Bone marrow (tissue), 2 donors: ENCODE measurements around the gene SIM1.
"Not testable (repeated sequence)": the region's sequence is repeated elsewhere in the genome, so short reads cannot be mapped to it uniquely, and the experiment has no call there.

Experiments
- DNase-seq, 2 donors: peaks; one replicate each; lab custom pipeline; 2025; lab: John Stamatoyannopoulos, UW

Gene SIM1

GRCh38 chr6:100426744-100427338 is 37.9 kb downstream of the SIM1 start:
- no peak for DNase-seq

GRCh38 chr6:100426241-100426640 is 38.5 kb downstream of the SIM1 start:
- no peak for DNase-seq

GRCh38 chr6:100420711-100421110 is 44.0 kb downstream of the SIM1 start:
- DNase-seq: no peak

DNA sequence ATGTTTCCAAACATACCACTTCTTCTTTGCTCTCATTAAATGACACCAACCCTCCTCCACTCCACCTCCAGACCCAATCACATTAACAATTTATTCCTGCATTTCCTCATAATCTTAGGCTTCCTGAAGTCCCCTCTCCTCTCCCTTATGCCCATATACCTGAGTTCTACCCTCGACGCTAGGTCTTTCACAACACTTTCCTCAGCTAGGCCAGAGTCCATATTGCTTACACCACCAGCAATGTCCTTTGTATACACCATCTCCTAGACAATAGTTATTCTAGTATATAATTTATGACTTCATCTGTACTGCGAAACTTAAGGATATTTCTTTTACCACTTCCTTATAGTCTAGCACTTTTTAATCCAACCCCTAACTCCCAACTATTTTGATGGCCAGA is 47.7 kb downstream of the SIM1 start:
- no peak for DNase-seq

GRCh38 chr6:100415768-100416167 is 49.0 kb downstream of the SIM1 start:
- DNase-seq: no peak

DNA sequence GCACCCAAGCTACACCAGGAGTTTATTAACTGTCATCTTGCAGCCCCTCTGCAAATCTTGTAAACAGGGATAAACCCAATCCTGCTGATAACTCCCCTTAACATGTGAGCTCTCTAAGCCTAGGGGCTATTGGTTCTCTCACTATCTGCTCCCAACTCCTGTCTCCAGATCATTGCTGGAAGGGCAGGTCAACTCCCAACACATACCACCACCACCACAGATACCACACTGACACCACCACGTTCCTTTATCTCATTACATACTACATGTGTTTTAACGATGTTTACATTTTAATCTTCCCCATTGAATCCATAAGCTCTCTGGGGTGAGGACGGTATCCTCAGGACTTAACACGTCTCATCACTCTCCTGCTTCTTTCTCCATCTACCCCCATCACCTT is 51.8 kb downstream of the SIM1 start:
- no peak for DNase-seq

- DNase-seq: no peak
Measured at GRCh38 chr6:100404051-100404450, 60.7 kb downstream of the SIM1 start.

- DNase-seq: no peak
Measured at GRCh38 chr6:100393493-100393892, 71.2 kb downstream of the SIM1 start.

GRCh38 chr6:100392423-100392822 is 72.3 kb downstream of the SIM1 start:
- no peak for DNase-seq

GRCh38 chr6:100388868-100389519 is 75.7 kb downstream of the SIM1 start:
- DNase-seq: no peak

GRCh38 chr6:100382767-100383195 is 81.9 kb downstream of the SIM1 start:
- no peak for DNase-seq

- no peak for DNase-seq
Measured at GRCh38 chr6:100382031-100382430, 82.7 kb downstream of the SIM1 start.

DNA sequence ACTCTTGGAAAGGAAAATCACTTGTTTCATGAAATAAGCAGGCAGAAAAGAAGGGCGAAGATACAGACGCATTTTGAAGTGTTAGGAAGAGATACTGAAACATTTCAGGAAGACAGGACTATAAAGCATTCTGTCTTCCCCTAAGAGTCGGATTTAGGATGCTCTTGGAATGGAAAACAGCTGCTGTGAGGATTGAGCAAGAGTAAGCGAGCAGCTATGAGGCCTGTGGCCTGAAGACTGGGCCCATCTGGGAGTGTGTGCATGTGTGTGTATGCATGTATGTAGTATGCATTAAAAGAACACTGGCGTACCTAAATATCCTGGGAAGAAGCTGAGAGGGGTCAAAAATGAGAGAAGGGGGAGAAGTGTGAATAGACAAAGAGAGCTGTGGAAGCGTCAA is 83.6 kb downstream of the SIM1 start:
- DNase-seq: no peak

DNA sequence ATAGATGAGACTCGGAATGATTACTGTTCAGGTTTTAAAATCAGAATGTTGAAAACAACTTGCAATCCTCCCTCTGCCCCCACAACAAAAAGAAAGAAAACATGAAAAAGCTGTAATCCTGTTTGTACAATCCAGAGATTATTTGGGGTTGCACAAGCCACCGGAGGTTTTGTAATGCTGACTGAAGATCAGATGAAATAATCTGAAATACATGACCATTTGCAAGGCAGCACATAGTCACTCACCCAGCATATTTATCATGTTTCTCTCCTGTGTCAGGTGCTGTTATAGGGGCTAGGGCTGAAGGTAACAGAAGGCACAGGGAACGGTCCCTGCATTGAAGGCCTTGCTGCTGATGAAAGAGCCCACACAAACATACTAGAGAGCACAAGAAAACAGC is 85.3 kb downstream of the SIM1 start:
- no peak for DNase-seq

GRCh38 chr6:100378576-100378975 is 86.1 kb downstream of the SIM1 start:
- no peak for DNase-seq

DNA sequence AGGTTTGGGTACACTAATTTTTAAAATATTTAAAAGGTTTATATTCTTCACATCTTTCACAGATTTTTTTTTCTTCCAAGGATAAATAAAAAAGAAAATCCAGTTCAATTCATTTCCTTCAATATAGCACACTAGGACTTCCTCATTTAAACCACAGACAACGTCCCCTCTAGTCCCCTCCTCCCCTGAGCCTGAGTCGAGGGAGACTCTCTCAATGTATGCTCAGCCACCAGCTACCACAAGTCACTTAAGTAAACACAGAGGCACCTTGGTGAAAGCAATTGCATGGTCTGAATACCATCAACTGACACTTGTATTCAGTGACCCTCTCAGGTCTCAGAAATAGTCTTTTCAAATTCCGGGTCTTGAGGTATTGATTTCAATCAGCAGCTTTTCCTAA is 88.6 kb downstream of the SIM1 start:
- DNase-seq: no peak

DNA sequence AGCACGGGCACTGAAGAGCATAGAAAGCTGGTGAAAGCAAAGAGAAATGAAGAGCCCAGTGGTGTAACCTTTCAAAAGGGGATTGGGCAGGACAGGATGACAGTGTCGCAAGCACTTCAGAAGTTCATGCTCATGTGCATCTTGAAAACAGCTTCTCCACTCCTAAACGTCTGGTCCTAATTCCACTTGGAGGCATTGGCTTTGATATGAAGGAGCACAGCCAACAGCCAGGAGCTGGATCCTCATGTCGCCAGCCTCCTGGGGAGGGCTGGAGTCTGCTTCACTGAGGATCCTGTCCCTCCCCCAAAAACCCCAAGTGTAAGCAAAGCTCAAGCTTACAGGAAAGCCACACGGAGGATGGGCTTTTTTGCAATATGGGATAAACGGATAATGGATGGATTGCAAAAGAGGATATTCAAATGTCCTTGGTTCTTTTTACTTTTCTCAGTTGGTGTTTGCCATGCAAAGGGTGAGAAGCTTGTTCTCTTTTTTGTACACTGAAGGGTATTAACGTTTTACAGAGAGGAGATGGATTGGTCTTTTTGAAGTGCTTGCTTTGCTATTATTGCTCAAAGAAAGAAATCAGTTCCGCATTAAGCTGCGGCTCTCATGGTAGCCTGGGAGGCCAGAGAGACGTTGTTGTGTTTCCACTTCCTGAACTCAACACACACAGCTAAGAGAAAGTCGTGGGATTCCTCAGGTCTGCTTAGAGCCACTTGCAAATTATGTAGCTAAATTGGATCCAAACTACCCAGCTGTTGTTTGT is 92.2 kb downstream of the SIM1 start:
- no peak for DNase-seq

DNA sequence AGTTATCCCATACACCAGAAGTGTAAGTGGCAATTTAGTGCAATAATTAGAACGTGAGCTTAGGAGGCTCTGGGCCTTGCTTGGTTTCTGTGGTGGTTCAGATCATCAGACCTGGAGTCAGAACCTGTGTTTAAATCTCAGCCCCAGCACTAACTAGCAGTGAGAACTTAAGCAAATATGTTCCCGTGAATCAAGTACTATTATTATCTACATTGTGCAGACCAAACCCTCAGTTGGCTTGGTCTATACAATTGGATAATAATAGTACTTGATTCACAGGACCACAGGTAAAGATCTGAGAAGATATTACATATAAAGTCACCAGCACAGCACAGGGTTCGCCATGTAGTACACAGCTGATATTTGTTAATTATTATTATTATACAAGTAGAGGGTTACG is 93.1 kb downstream of the SIM1 start:
- no peak for DNase-seq

- no peak for DNase-seq
Measured at GRCh38 chr6:100370265-100370664, 94.5 kb downstream of the SIM1 start.

DNA sequence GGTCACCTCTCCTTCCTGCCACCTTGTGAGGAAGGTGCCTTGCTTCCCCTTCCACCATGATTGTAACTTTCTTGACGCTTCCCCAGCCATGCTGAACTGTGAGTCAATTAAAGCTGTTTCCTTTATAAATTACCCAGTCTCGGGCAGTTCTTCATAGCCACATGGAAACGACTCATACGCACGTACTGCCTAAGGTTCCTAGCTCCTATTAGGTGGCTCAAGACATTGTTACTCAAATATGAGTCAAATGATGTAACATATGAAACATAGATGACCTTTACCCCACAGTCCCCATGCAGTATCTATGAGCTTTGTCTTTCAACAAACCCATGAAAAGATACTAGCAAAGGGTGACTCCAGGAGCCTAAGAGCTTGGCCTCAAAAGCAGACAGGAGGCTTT is 98.3 kb downstream of the SIM1 start:
- DNase-seq: no peak

DNA sequence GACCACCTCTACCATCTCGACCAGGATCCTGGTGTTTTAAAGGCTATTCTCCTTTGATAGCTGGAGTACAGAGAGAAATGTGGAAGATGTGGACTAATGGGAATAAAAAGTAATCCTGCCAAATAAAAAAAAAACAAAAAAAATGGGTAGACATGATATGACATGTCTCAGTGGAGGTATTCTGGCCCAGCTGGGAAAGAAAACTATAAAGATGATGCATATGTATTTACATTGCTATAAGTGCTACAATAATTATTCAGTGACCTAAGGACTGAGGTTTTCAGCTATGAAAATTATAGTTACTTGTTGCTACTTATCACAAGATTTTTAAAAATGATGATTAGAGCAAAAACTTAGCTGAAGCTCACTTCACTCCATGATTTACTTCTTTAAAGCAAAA is 101.1 kb downstream of the SIM1 start:
- no peak for DNase-seq

DNA sequence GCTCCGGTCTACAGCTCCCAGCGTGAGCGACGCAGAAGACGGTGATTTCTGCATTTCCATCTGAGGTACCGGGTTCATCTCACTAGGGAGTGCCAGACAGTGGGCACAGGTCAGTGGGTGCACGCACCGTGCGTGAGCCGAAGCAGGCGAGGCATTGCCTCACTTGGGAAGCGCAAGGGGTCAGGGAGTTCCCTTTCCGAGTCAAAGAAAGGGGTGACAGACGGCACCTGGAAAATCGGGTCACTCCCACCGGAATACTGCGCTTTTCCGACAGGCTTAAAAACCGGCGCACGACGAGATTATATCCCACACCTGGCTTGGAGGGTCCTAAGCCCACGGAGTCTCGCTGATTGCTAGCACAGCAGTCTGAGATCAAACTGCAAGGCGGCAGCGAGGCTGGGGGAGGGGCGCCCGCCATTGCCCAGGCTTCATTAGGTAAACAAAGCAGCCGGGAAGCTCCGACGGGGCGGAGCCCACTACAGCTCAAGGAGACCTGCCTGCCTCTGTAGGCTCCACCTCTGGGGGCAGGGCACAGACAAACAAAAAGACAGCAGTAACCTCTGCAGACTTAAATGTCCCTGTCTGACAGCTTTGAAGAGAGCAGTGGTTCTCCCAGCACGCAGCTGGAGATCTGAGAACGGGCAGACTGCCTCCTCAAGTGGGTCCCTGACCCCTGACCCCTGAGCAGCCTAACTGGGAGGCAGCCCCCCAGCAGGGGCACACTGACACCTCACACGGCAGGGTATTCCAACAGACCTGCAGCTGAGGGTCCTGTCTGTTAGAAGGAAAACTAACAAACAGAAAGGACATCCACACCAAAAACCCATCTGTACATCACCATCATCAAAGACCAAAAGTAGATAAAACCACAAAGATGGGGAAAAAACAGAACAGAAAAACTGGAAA is 109.7 kb downstream of the SIM1 start:
- DNase-seq: not testable (repeated sequence)
